GM18867 (cell line): ENCODE results near the gene RAD51.
A peak's percentile ranks its signal among the peaks of the same experiment; 100 is the strongest.
"Not testable (repeated sequence)": the region's sequence is repeated elsewhere in the genome, so short reads cannot be mapped to it uniquely, and the experiment has no call there.

Experiments used
- ATAC-seq: cut with Tn5 transposase; IDR thresholded peaks from one replicate; pipeline ENCODE4 v1.9.1; 2021; ENCODE audit warnings: mild to moderate bottlenecking, moderate library complexity; ENCODE audit not compliant: unreplicated experiment

Gene RAD51

DNA sequence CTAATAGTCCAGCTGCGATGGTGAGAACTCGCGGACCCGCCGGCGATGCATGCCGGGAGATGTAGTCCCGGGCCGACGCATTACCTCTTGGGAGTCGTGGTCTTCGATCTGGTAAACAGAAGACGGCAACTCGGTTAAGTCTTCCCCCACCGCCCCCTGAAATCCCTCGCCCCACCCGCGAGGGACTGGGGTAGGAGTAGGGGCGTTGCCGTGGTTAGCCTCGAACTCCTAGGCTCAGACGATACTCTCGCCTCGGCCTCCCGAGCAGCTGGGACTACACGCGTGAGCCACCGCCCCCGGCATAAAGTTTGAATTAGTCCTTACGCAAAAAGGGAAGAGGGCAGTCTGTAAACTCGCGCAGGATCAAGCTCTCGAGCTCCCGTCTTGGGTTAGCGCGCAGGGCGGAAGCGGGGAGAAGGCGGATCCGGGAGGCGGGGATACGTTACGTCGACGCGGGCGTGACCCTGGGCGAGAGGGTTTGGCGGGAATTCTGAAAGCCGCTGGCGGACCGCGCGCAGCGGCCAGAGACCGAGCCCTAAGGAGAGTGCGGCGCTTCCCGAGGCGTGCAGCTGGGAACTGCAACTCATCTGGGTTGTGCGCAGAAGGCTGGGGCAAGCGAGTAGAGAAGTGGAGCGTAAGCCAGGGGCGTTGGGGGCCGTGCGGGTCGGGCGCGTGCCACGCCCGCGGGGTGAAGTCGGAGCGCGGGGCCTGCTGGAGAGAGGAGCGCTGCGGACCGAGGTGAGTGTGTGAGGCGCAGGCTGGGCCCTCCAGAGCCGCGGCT is at the start of gene RAD51:
Gene RAD51, plus strand, starts transcription at position 487 of the 781 bp plus-strand sequence. CDS start 3,585 bp downstream, outside the sequence.
- peak; percentile 73 for ATAC-seq

DNA sequence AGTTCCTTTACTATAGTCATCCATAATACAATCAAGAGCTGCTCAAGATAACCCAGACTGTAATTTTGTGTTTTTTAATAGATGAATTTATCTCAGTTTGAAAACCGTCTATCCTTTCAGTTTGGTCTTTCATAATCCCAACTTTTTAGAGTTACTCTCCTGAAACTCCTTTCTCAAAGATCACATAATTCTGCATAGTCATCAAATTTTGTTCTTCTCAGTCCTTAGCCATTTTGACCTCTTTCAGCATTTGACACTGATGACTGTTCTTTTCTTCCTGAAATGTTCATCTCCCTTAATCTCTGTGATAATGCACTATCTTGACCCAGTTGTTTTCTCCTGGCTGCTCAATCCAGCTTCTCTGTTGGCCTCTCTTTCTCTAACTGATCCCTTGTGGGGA is 47.5 kb upstream of the RAD51 start:
- ATAC-seq, result no peak

DNA sequence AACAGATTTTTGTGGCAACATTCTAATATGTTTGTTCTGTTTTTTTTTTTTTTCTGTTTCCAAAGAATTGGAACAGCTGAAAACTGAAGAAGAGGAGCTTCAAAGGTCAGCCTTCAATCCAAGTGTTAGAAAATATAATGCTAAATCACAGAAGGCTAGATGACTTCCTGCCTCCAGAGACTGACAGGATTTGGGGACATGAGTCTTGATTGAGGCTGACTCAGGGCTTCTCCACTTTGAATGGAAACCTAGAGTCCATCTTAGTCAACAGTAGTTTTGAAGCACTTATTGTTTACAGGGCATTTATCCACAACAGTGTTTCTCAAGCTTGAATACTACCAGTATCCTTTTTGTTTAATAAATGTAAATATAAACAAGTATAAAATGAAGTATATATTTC is 44.5 kb upstream of the RAD51 start:
- ATAC-seq, result no peak

DNA sequence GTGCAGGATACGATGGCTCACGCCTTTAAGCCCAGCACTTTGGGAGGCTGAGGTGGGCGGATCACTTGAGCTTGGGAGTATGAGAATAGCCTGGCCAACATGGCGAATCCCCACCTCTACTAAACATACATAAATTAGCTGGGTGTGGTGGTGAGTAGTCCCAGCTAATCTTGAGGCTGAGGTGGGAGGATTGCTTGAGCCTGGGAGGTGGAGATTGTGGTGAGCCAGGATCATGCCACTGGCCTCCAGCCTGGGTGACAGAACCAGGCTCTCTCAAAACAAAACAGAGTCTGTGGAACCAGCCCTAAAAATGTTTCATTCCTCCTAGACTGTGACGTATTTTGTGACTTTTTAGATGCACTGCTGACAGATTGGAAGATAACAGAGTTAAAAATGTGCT is 34.3 kb upstream of the RAD51 start:
- ATAC-seq, result no peak

DNA sequence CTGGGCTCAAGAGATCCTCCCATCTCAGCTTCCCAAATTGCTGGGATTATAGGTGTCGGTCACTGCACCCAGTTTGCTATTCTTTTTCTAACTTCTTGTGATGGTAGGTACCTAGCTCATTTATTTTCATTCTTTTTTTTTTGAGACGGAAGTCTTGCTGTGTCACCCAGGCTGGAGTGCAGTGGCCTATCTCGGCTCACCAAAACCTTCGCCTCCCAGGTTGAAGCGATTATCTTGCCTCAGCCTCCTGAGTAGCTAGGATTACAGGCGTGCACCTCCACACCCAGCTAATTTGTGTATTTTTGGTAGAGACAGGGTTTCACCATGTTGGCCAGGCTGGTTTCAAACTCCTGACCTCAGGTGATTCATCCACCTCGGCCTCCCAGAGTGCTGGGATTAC is 30.1 kb upstream of the RAD51 start:
- no peak for ATAC-seq

DNA sequence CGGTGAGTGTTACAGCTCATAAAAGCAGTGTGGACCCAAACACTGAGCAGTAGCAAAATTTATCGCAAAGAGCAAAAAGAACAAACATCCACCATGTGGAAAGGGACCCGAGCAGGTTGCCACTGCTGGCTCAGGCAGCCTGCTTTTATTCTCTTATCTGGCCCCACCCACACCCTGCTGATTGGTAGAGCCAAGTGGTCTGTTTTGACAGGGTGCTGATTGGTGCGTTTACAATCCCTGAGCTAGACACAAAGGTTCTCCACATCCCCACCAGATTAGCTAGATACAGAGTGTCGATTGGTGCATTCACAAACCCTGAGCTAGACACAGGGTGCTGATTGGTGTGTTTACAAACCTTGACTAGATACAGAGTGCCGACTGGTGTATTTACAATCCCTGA is 18.7 kb upstream of the RAD51 start:
- not testable (repeated sequence) for ATAC-seq

DNA sequence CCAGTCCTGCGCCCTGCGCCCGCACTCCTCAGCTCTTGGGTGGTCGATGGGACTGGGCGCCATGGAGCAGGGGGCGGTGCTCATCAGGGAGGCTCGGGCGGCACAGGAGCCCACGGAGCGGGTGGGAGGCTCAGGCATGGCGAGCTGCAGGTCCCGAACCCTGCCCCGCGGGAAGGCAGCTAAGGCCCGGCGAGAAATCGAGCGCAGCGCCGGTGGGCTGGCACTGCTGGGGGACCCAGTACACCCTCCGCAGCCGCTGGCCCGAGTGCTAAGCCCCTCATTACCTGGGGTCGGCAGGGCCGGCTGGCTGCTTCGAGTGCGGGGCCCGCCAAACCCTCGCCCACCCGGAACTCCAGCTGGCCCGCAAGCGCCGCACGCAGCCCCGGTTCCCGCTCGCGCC is 18.1 kb upstream of the RAD51 start:
- not testable (repeated sequence) for ATAC-seq

DNA sequence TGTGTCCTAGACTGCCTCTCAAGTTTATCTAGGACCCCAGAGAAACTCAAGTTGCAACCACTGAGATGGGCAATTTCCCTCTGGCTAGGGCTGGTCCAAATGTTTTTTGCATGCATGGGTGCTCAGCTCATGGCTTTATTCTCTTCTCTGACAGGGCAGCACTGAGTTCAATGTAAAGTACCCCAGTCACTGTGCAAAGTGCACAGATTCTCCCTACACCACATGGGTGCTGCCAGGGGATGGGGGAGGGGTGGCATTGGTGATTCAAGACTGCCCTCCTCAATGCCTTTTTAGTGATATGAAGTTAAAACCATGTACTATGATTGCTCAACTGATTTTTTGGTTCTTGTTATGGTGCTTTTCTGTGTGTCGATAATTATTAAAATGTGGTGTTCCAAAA is 14.8 kb upstream of the RAD51 start:
- no peak for ATAC-seq

DNA sequence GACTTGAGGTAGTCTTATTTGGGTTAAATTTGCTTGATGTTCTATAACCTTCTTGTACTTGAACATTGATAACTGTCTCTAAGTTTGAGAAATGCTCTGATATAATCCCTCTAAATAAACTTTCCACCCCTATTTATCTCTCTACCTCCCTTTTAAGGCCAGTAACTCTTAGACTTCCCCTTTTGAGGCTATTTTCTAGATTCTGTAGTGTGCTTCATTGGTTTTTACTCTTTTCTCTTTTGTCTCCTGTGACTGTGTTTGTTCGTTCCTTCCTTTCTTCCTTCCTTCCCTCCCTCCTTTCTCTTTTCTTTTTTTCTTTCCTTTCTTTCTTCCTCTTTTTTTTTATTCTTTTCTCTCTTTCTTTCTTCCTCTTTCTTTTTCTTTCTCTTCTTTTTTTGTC is 14.0 kb upstream of the RAD51 start:
- ATAC-seq, result not testable (repeated sequence)

DNA sequence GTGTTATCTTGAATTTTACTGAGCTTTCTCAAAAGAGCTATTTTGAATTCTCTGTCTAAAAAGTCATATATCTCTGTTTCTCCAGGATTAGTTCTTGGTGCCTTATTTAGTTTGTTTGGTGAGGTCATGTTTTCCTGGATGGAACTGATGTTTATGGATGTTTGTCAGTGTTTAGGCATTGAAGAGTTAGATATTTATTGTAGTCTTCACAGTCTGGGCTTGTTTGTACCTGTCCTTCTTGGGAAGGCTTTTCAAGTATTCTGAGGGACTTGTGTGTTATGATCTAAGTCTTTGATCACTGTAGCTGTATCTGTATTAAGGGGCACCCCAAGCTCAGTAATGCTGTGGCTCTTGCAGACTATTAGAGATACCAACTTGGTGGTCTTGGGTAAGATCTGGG is 10.6 kb upstream of the RAD51 start:
- no peak for ATAC-seq

DNA sequence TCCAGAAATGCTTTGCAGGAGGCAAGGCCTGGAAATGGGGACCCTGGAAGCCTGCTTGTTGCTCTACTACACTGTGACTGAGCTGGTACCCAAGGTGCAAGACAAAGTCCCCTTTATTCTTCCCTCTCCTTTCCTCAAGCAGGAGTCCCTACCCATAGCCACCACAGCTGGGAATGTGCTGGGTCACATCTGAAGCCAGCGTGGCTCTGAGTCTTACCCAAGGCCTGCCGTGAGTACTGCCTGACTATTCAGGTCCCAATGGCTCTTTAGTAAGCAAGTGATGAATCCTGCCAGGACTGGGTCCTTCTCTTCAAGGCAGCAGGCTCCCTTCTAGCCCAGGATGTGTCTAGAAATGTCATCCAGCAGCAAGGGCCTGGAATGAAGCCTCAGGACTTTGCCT is 9.6 kb upstream of the RAD51 start:
- no peak for ATAC-seq

DNA sequence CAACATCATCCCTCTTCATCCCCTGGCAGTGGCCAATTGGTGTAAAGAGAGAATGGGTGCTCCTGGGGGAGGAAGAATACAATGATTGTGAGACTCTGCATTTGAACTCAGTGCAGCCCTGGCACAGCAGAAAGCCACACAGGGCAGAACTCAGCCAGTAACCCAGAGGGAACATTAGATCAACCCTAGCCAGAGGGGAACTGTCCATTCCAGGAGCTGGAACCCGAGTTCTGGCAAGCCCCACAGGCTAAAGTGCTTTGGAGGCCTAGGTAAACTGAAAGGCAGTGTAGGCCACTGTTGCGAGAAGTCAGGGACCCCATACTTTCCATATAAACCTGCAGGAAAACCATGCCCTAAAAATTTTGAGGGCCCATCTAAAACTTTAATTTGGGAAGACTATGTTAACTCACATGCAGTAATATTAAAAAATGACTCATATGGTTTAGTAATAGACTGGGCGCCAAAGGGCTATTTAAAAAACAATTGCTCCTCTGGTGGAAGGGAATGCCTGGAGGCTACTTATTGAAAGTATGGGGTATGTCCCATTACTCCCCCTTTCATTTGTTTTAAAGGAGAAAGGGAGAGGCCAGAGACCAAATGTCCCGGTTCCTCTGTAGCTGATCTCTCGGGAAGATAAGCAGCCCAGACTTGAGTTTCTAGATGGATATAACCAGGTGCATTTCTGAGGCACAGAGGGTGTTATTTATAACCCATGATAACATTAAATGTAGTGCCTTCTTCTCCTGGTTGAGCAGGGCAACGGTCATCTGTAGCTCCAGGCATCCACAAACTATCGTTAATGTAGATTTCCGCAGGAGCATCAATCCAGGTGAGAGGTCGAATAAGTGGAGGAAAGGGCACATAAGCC is 5.8 kb upstream of the RAD51 start:
- no peak for ATAC-seq

DNA sequence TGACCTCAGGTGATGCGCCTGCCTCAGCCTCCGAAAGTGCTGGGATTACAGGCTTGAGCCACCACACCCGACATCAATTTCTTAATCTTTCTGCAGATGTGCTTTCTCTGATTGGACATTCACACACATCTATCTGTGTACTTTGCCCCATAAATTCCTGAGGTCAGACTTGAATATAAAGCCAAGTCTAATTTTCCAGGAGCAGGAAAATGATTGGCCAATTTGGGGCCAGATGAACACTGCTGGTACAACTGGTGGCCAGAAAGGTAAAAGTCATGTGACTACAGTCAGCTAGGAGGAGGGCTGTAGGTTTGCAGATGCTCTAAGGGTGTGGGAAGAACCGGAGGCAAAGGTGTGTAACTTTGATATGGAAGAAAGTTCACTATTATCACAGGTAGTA is 3.2 kb upstream of the RAD51 start:
- ATAC-seq, result no peak

DNA sequence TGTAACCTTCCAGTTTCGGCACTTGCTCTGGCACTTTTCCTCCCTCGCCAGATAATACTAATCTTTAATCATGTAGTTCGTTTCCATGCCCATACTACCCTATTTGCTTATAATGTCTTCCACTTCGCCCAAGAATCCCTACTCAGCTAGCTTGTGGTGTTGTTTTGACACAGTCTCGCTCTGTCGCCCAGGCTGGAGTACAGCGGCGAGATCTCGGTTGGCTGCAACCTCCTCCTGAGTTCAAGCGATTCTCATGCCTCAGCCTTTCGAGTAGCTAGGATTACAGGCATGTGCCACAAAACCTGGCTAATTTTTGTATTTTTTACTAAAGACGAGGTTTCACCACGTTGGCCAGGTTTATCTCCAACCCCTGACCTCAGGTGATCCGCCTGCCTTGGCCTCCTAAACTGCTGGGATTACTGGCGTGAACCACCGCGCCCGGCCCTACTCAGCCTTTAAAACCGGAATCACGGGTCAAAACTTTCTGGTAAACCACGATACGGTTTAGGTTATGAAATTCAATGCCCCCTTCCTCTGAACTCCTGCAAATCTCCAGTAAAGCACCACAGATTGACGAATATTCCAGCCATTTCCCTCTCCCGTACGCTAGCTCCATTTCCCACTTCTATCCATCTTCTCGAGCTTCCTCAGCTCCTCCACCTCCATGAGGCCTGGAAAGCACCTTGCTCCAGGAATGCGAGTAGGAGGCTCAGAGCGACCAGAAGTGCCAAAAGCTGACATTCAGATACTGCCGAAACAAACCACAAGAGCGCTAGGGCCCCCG is 878 bp upstream of the RAD51 start:
- peak; percentile 25 for ATAC-seq

DNA sequence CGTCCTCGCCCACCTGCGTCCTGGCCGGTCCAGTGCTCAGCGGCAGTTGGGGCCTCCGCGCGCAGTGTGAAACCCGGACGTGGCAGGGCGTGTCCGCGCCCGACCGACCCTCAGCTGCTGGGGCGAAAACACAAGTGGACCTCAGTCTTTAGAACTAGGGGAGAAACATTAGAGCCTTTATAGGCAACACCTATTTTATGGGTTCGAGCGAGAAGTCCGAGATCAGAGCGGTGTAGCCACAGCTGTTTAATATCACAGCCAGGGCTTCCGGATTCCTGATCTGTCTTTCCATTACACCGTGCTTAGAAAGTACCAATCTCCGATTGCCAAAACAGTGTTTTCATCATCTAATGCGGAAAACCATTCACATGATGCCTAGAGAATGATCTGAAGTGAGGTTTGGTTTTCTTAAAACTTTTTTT is 506 bp downstream of the RAD51 start:
- peak; percentile 27 for ATAC-seq

DNA sequence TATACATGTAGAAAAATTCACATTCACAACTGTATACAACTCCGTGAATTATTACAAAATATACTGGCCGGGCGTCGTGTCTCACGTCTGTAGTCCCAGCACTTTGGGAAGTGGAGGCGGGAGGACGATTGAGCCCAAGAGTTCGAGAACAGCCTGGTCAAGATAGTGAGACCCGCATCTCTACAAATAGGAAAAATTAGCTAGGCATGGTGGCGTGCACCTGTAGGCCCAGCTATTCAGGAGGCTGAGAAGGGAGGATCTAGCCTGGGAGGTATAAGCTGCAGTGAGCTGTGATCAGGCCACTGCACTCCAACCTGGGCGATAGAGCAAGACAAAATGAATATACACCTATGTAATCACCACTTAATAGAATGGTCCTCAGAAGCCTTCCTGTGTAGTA is 1.3 kb downstream of the RAD51 start:
- ATAC-seq, result no peak

DNA sequence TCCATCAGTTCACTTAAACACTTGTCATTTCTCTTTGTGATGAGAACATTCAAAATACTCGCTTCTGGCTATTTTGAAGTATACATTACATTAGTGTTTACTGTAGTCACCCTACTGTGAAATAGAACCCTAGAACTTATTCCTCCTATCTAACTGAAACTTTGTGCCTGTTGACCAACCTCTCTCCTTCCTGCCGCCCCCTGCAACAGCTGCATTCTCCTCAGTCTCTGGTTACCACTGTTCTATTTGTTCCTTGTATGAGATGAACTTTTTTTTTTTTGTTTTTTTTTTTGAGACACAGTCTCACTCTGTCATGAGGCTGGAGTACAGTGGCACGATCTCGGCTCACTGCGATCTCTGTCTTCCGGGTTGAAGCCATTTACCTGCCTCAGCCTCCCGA is 2.9 kb downstream of the RAD51 start:
- ATAC-seq, result no peak

DNA sequence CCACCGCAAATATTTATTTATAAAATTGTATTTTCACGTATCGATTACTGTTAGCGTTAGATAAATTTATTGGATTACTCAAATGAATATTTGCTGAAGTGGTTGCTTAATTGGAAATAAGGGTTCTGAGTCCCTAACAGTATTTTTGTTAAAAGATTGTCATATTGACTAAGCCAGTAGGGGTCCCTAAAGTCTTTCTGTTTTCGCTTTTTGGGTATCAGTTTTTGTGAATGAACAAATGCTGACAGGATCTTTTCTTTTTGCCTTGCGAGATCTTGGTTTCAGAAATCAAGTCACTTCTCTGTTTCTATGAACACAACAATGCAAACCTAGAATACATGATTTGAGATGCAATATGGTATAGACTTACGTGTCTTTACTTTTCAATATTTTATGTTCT is 7.1 kb downstream of the RAD51 start:
- ATAC-seq, result no peak

DNA sequence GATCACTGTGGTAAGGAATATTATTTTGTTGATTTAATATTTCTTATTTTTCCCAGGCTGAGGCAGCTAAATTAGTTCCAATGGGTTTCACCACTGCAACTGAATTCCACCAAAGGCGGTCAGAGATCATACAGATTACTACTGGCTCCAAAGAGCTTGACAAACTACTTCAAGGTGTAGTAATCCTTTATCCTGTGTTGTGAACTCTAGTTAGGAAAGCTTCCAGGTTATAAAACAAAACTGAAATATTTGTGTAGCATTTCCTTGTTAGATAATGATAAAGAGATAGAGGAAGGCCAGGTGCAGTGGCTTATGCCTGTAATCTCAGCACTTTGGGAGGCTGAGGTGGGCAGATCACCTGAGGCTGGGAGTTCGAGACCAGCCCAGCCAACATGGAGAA is 11.1 kb downstream of the RAD51 start:
- no peak for ATAC-seq

DNA sequence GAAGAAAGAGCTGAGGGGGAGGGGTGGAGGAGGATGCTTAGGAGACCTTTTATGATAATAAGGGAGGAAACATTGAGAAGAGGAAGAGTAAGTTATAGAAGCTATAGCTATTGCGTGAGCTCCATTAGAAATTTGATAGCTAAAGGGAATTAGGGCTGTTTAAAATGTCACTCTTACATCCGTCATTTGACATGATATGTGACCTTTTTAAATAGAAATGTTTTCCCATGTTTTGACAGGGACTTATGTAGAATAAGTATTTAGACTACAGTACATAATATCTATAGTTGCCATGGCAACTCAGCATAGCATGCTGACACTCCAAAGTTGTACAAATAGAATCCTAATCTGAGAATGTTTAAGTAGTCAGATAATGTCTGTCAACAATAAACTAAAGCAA is 19.2 kb downstream of the RAD51 start:
- no peak for ATAC-seq

DNA sequence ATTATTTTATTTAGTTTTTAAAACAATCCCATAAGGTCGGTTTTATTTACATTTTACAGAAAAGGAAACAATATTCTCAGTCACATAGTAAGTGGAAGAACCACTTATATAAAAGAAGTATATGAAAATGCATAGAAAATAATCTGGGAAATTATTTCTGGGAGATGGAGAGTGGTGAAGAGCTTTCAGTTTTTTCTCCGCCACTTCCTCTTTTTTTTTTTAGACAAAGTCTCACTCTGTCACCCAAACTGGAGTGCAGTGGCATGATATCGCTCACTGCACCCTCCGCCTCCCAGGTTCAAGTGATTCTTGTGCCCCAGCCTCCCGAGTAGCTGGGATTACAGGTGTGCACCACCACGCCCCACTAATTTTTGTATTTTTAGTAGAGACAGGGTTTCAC is 21.2 kb downstream of the RAD51 start:
- no peak for ATAC-seq
